ENCODE data around the gene TRPM2. TPM values are rescaled to one million over a fixed set of nuclear protein-coding genes. Genes with fewer than 3 reads are reported as not detected.

Gene TRPM2
- polyA plus RNA-seq, 4 donors: 0.89 to 2.7 (median 2.3) TPM

DNA sequence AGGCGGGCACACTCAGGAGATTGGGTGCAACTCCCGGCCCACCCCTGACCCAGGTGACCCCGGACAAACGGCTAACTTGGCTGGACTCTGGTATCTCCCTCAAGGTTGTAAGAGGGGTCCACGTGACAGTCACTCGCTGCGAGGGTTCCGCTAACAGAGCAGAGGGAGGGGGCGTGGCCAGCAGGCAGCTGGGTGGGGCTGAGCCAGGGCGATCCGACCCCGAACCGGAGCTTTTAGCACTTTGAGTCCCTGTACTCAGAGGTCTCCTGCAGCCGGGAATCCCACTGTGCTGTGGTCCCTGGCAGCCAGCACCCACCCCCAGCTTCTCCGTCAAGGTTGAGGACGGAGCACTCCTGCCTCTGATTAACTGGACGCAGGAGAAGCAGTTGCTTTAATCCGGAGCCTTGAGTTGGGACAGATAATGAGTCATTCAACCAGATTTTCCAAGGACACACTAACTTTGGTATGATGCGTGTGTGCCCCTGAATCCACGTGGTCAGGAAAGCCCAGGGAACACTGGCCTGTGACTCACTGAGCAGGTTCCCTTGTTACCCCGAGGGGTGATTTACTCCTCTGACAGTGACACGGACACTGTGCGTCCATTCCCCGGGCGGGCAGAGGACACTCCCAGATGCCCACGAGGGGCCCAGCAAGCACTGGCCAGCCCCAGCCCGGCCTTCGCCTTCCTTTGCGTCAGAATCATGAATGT, 16.8 kb downstream of the TRPM2 start:
- no peak overlapping the region for H3K4me3 ChIP-seq (ENCODE audit: low read depth in 1 of 3, low read length in 3 of 3)
- 13 to 38% (median 37%) methylated on average over 29 of the region's 29 CpGs for WGBS, 3 donors
- DNase-seq (peak in 1 of 2 donors; percentile 72), FAIRE-seq (no peak)
- no peaks in the 10 kb centered on the region for H3K9me3 ChIP-seq (ENCODE audit: control insufficient read depth in 2 of 2, insufficient read depth in 1 of 2, low read depth in 1 of 2, low read length in 1 of 2)
- H3K27me3 ChIP-seq (ENCODE audit: control insufficient read depth in 3 of 3, insufficient read depth in 3 of 3, low read length in 3 of 3): peaks cover 0 to 12% (median 0%) of the 10 kb centered on the region in 3 donors
- H3K27ac ChIP-seq (ENCODE audit: low read depth in 1 of 3, low read length in 2 of 3): no peak overlapping the region
- H3K36me3 ChIP-seq (ENCODE audit: control insufficient read depth in 3 of 3, insufficient read depth in 2 of 3, low read depth in 1 of 3, low read length in 3 of 3): no peaks in the 10 kb centered on the region
- H3K4me1 ChIP-seq (ENCODE audit: control insufficient read depth in 3 of 3, insufficient read depth in 2 of 3, low read depth in 1 of 3, low read length in 2 of 3): no peaks in the 10 kb centered on the region

DNA sequence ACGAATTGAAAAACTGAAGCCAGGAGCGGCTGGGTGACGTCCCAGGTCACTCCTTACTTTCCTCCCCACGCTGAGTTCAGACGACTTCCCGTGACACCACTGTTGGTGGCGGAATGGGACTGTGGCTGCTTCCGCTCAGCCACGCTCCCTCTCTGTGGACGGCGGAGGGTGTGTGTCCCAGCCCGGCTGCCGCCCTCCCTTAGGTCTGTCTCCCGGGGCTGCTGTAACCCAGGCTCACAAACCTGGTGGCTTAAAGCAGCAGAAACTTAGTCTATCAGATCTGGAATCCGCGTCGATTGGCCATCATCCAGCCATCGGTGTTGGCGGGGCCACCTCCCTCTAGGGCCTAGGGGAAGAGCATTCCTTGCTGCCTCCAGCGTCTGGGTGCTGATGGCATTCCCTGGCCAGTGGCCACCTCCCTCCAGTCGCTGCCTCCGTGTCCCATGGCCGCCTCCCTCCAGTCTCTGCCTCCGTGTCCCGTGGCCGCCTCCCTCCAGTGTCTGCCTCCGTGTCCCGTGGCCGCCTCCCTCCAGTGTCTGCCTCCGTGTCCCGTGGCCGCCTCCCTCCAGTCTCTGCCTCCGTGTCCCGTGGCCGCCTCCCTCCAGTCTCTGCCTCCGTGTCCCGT, 17.5 kb downstream of the TRPM2 start:
- FAIRE-seq: no peak
- H3K4me1 ChIP-seq (ENCODE audit: control insufficient read depth in 3 of 3, insufficient read depth in 2 of 3, low read depth in 1 of 3, low read length in 2 of 3): no peaks in the 10 kb centered on the region
- peaks cover 0 to 12% (median 0%) of the 10 kb centered on the region in 3 donors for H3K27me3 ChIP-seq (ENCODE audit: control insufficient read depth in 3 of 3, insufficient read depth in 3 of 3, low read length in 3 of 3)
- H3K36me3 ChIP-seq (ENCODE audit: control insufficient read depth in 3 of 3, insufficient read depth in 2 of 3, low read depth in 1 of 3, low read length in 3 of 3): no peaks in the 10 kb centered on the region
- H3K27ac ChIP-seq (ENCODE audit: low read depth in 1 of 3, low read length in 2 of 3): no peak overlapping the region
- 74 to 92% (median 87%) methylated on average over 33 to 37 of the region's 37 CpGs for WGBS, 3 donors
- H3K9me3 ChIP-seq (ENCODE audit: control insufficient read depth in 2 of 2, insufficient read depth in 1 of 2, low read depth in 1 of 2, low read length in 1 of 2): no peaks in the 10 kb centered on the region
- DNase-seq: no peak
- no peak overlapping the region for H3K4me3 ChIP-seq (ENCODE audit: low read depth in 1 of 3, low read length in 3 of 3)

DNA sequence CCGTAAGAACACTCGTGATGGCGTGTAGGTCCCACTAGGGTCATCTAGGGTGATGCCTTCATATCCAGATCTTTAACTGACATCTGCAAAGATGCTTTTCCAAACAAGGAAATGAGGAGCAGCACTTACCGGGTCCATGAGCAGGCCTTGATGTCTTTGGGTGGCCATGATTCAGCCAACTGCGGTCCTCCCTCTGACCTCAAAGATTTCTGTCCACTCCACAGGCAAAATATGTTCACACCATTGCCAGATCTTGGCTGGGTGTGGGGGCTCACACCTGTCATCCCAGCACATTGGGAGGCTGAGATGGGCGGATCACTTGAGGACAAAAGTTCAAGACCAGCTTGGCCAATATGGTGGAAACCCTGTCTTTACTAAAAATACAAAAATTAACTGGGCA, 18.2 kb downstream of the TRPM2 start:
- Histone ChIP-seq H3K4me1 (ENCODE audit: control insufficient read depth in 3 of 3, insufficient read depth in 2 of 3, low read depth in 1 of 3, low read length in 2 of 3) (no peaks in the 10 kb centered on the region), H3K9me3 (ENCODE audit: control insufficient read depth in 2 of 2, insufficient read depth in 1 of 2, low read depth in 1 of 2, low read length in 1 of 2) (no peaks in the 10 kb centered on the region), H3K36me3 (ENCODE audit: control insufficient read depth in 3 of 3, insufficient read depth in 2 of 3, low read depth in 1 of 3, low read length in 3 of 3) (no peaks in the 10 kb centered on the region), H3K4me3 (ENCODE audit: low read depth in 1 of 3, low read length in 3 of 3) (no peak overlapping the region), H3K27ac (ENCODE audit: low read depth in 1 of 3, low read length in 2 of 3) (no peak overlapping the region), H3K27me3 (ENCODE audit: control insufficient read depth in 3 of 3, insufficient read depth in 3 of 3, low read length in 3 of 3) (peaks cover 0 to 12% (median 0%) of the 10 kb centered on the region in 3 donors)
- 90 to 93% (median 93%) methylated on average over 6 of the region's 6 CpGs for WGBS, 3 donors
- DNase-seq (no peak), FAIRE-seq (no peak)

DNA sequence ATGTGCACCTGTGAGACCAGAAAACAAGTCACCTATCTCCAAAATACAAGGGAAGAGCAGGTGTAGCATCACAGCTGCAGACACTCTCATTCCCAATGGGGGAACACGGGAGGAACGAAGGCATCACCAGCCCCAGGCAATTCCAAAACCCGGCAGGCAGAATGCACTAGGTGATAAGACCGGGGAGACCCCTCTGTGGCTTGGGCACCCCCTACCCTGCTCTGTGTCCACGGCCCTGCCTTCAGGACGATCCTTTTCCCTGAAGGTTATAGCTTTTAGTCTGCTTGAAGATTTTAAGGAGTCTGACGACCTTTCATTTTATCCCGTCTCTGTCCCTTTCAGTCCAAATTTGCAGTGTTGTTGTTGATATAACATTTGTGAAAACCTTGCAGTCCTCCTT, 19.2 kb downstream of the TRPM2 start:
- 73 to 80% (median 79%) methylated on average over 8 of the region's 8 CpGs for WGBS, 3 donors
- FAIRE-seq: no peak
- no peak overlapping the region for H3K27ac ChIP-seq (ENCODE audit: low read depth in 1 of 3, low read length in 2 of 3)
- no peak for DNase-seq
- H3K4me1 ChIP-seq (ENCODE audit: control insufficient read depth in 3 of 3, insufficient read depth in 2 of 3, low read depth in 1 of 3, low read length in 2 of 3): no peaks in the 10 kb centered on the region
- no peak overlapping the region for H3K4me3 ChIP-seq (ENCODE audit: low read depth in 1 of 3, low read length in 3 of 3)
- H3K36me3 ChIP-seq (ENCODE audit: control insufficient read depth in 3 of 3, insufficient read depth in 2 of 3, low read depth in 1 of 3, low read length in 3 of 3): no peaks in the 10 kb centered on the region
- peaks cover 0 to 12% (median 0%) of the 10 kb centered on the region in 3 donors for H3K27me3 ChIP-seq (ENCODE audit: control insufficient read depth in 3 of 3, insufficient read depth in 3 of 3, low read length in 3 of 3)
- H3K9me3 ChIP-seq (ENCODE audit: control insufficient read depth in 2 of 2, insufficient read depth in 1 of 2, low read depth in 1 of 2, low read length in 1 of 2): no peaks in the 10 kb centered on the region

DNA sequence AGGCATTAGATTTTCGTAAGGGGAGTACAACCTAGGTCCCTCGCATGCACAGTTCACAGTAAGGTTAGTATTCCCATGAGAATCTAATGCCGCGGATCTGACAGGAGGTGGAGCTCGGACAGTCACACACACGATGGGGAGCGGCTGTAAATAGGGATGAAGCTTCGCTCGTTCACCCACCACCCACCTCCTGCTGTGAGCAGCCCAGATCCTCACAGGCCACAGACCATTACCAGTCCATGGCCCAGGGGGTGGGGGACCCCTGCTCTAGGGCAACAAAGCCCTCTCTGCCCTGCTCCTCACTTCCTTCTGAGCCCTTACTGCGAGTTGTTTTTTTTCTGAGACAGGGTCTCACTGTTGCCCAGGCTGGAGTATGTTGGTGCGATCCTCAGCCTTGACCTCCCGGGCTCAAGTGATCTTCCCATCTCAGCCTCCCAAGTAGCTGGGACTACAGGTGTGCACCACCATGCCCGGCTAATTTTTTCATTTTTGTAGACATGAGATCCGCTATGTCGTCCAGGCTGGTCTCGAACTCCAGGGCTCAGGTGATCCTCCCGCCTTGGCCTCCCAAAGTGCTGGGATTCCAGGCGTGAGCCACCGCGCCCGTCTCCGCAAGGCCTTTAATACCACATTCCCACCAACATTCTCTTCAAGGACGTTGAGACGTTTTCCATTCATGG, 21.3 kb downstream of the TRPM2 start:
- peaks cover 0 to 9% (median 0%) of the 10 kb centered on the region in 3 donors for H3K27me3 ChIP-seq (ENCODE audit: control insufficient read depth in 3 of 3, insufficient read depth in 3 of 3, low read length in 3 of 3)
- DNase-seq (no peak), FAIRE-seq (no peak)
- no peaks in the 10 kb centered on the region for H3K36me3 ChIP-seq (ENCODE audit: control insufficient read depth in 3 of 3, insufficient read depth in 2 of 3, low read depth in 1 of 3, low read length in 3 of 3)
- no peak overlapping the region for H3K4me3 ChIP-seq (ENCODE audit: low read depth in 1 of 3, low read length in 3 of 3)
- H3K27ac ChIP-seq (ENCODE audit: low read depth in 1 of 3, low read length in 2 of 3): no peak overlapping the region
- no peaks in the 10 kb centered on the region for H3K4me1 ChIP-seq (ENCODE audit: control insufficient read depth in 3 of 3, insufficient read depth in 2 of 3, low read depth in 1 of 3, low read length in 2 of 3)
- 85 to 89% (median 86%) methylated on average over 24 of the region's 24 CpGs for WGBS, 3 donors
- no peaks in the 10 kb centered on the region for H3K9me3 ChIP-seq (ENCODE audit: control insufficient read depth in 2 of 2, insufficient read depth in 1 of 2, low read depth in 1 of 2, low read length in 1 of 2)

DNA sequence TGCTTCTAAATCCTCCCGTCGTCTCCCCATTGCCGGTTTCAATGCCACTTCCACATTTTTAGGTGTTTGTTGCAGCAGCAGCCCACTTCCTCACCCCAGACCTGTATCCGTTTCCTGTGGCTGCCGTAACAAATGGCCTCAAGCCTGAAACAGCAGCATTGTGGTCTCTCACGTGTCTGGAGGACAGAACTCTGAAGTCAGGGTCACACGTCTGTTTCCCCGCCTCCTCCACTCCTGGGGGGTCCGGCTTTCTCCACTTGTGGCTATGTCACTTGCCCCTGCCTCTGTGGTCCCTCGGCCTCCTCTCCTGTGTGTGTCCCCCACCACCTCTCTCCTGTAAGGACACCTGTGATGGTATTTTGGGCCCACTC, 21.8 kb downstream of the TRPM2 start:
- Histone ChIP-seq H3K27ac (ENCODE audit: low read depth in 1 of 3, low read length in 2 of 3) (no peak overlapping the region), H3K4me3 (ENCODE audit: low read depth in 1 of 3, low read length in 3 of 3) (no peak overlapping the region), H3K9me3 (ENCODE audit: control insufficient read depth in 2 of 2, insufficient read depth in 1 of 2, low read depth in 1 of 2, low read length in 1 of 2) (no peaks in the 10 kb centered on the region), H3K27me3 (ENCODE audit: control insufficient read depth in 3 of 3, insufficient read depth in 3 of 3, low read length in 3 of 3) (peaks cover 0 to 6% (median 0%) of the 10 kb centered on the region in 3 donors), H3K4me1 (ENCODE audit: control insufficient read depth in 3 of 3, insufficient read depth in 2 of 3, low read depth in 1 of 3, low read length in 2 of 3) (no peaks in the 10 kb centered on the region), H3K36me3 (ENCODE audit: control insufficient read depth in 3 of 3, insufficient read depth in 2 of 3, low read depth in 1 of 3, low read length in 3 of 3) (no peaks in the 10 kb centered on the region)
- WGBS, 3 donors: 61 to 76% (median 67%) methylated on average over 10 of the region's 10 CpGs
- no peak for FAIRE-seq
- peak in 1 of 2 donors; percentile 50 for DNase-seq

DNA sequence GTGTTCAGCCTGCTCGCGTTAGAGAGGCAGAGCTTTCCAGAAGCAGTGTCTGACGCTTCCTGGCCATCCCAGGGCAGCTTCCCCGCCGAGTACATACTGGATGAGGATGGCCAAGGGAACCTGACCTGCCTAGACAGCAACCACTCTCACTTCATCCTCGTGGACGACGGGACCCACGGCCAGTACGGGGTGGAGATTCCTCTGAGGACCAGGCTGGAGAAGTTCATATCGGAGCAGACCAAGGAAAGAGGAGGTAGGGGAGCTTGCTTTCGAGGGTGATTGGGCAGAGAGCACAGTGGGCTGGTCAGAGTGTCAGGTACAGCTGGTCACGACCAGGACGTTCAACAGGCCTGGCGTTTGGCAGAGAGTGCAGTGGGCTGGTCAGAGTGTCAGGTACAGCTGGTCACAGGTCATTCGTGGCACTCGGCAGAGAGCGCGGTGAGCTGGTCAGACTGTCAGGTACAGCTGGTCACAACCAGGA, 22.4 kb downstream of the TRPM2 start:
- no peaks in the 10 kb centered on the region for H3K9me3 ChIP-seq (ENCODE audit: control insufficient read depth in 2 of 2, insufficient read depth in 1 of 2, low read depth in 1 of 2, low read length in 1 of 2)
- no peaks in the 10 kb centered on the region for H3K4me1 ChIP-seq (ENCODE audit: control insufficient read depth in 3 of 3, insufficient read depth in 2 of 3, low read depth in 1 of 3, low read length in 2 of 3)
- peaks cover 0 to 2% (median 0%) of the 10 kb centered on the region in 3 donors for H3K27me3 ChIP-seq (ENCODE audit: control insufficient read depth in 3 of 3, insufficient read depth in 3 of 3, low read length in 3 of 3)
- H3K4me3 ChIP-seq (ENCODE audit: low read depth in 1 of 3, low read length in 3 of 3): no peak overlapping the region
- FAIRE-seq: no peak
- no peak for DNase-seq
- WGBS, 3 donors: 84 to 90% (median 87%) methylated on average over 19 of the region's 19 CpGs
- no peak overlapping the region for H3K27ac ChIP-seq (ENCODE audit: low read depth in 1 of 3, low read length in 2 of 3)
- no peaks in the 10 kb centered on the region for H3K36me3 ChIP-seq (ENCODE audit: control insufficient read depth in 3 of 3, insufficient read depth in 2 of 3, low read depth in 1 of 3, low read length in 3 of 3)

DNA sequence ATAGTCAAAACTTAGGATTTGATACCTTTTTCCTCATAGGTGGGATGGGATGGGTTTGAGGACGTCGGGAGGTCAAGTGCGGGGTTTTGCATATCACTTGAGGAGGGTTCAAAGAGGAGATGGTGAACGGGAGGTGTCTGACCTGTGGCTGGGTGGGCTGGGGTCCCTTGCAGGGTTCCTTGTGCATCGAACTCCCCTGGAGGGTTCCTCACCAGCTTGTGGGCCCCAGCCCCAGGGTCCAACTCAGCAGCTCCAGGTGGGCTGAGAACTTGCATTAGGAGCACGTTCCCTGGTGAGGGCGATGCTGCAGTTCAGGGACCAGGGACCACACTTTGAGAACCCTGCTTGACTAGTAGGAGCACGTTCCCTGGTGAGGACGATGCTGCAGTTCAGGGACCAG, 23.2 kb downstream of the TRPM2 start:
- no peak for DNase-seq
- Histone ChIP-seq H3K4me3 (ENCODE audit: low read depth in 1 of 3, low read length in 3 of 3) (no peak overlapping the region), H3K27ac (ENCODE audit: low read depth in 1 of 3, low read length in 2 of 3) (no peak overlapping the region), H3K36me3 (ENCODE audit: control insufficient read depth in 3 of 3, insufficient read depth in 2 of 3, low read depth in 1 of 3, low read length in 3 of 3) (no peaks in the 10 kb centered on the region), H3K27me3 (ENCODE audit: control insufficient read depth in 3 of 3, insufficient read depth in 3 of 3, low read length in 3 of 3) (no peaks in the 10 kb centered on the region), H3K4me1 (ENCODE audit: control insufficient read depth in 3 of 3, insufficient read depth in 2 of 3, low read depth in 1 of 3, low read length in 2 of 3) (no peaks in the 10 kb centered on the region), H3K9me3 (ENCODE audit: control insufficient read depth in 2 of 2, insufficient read depth in 1 of 2, low read depth in 1 of 2, low read length in 1 of 2) (no peaks in the 10 kb centered on the region)
- 87 to 91% (median 88%) methylated on average over 9 of the region's 9 CpGs for WGBS, 3 donors
- no peak for FAIRE-seq
